Measurements from ENCODE around the gene ADCY10. TPM values are rescaled to one million over a fixed set of nuclear protein-coding genes. Genes with fewer than 3 reads are reported as not detected.

Gene ADCY10
- total RNA-seq, 6 experiments from 2014 or later, result 0.12 to 0.22 (median 0.17) TPM; not detected in 2

- Mint-ChIP-seq H3K4me1 (ENCODE audit: low read depth) (peaks cover 35% of the 10 kb centered on the region), H3K27ac (peak overlapping the region; percentile 67), H3K4me3 (peak overlapping the region; percentile 46; the same call in 1 of the 2 replicates), H3K9me3 (no peaks in the 10 kb centered on the region), H3K36me3 (ENCODE audit: low read depth) (peaks cover 78% of the 10 kb centered on the region), H3K27me3 (ENCODE audit: insufficient read depth) (no peaks in the 10 kb centered on the region; the same call in 1 of the 2 replicates)
- DNase-seq, result peak; percentile 26
- TF ChIP-seq CTCF (IDR thresholded peaks at IDR 0.05), result no peak
Measured at GRCh38 chr1:167774710-167775109, 139.2 kb downstream of the ADCY10 start.

- no peak overlapping the region for H3K4me3 Mint-ChIP-seq
- H3K36me3 Mint-ChIP-seq (ENCODE audit: low read depth), result peaks cover 80% of the 10 kb centered on the region
- DNase-seq, result no peak
- H3K9me3 Mint-ChIP-seq, result no peaks in the 10 kb centered on the region
- no peak overlapping the region for H3K27ac Mint-ChIP-seq
- H3K27me3 Mint-ChIP-seq (ENCODE audit: insufficient read depth), result no peaks in the 10 kb centered on the region; the same call in 1 of the 2 replicates
- TF ChIP-seq CTCF (IDR thresholded peaks at IDR 0.05), result no peak
- peaks cover 35% of the 10 kb centered on the region for H3K4me1 Mint-ChIP-seq (ENCODE audit: low read depth)
Measured at GRCh38 chr1:167773516-167773915, 140.4 kb downstream of the ADCY10 start.

- Mint-ChIP-seq H3K9me3 (no peaks in the 10 kb centered on the region), H3K4me3 (no peak overlapping the region), H3K36me3 (ENCODE audit: low read depth) (peaks cover 80% of the 10 kb centered on the region), H3K27ac (no peak overlapping the region; the same call in 1 of the 2 replicates), H3K27me3 (ENCODE audit: insufficient read depth) (no peaks in the 10 kb centered on the region; the same call in 1 of the 2 replicates), H3K4me1 (ENCODE audit: low read depth) (peaks cover 35% of the 10 kb centered on the region)
- TF ChIP-seq CTCF (IDR thresholded peaks at IDR 0.05), result no peak
- DNase-seq, result no peak
Measured at GRCh38 chr1:167772436-167772835, 141.5 kb downstream of the ADCY10 start.

- Mint-ChIP-seq H3K36me3 (ENCODE audit: low read depth) (peaks cover 60% of the 10 kb centered on the region), H3K27ac (no peak overlapping the region), H3K27me3 (ENCODE audit: insufficient read depth) (no peaks in the 10 kb centered on the region; the same call in 1 of the 2 replicates), H3K9me3 (no peaks in the 10 kb centered on the region), H3K4me3 (no peak overlapping the region), H3K4me1 (ENCODE audit: low read depth) (peaks cover 16% of the 10 kb centered on the region)
- no peak for DNase-seq
- TF ChIP-seq CTCF (IDR thresholded peaks at IDR 0.05), result no peak
Measured at GRCh38 chr1:167770127-167770526, 143.8 kb downstream of the ADCY10 start.

GRCh38 chr1:167767761-167768160, 146.2 kb downstream of the ADCY10 start:
- Mint-ChIP-seq H3K4me1 (ENCODE audit: low read depth) (peaks cover 15% of the 10 kb centered on the region), H3K4me3 (no peak overlapping the region), H3K9me3 (no peaks in the 10 kb centered on the region), H3K27ac (no peak overlapping the region), H3K27me3 (ENCODE audit: insufficient read depth) (no peaks in the 10 kb centered on the region; the same call in 1 of the 2 replicates), H3K36me3 (ENCODE audit: low read depth) (peaks cover 47% of the 10 kb centered on the region)
- no peak for TF ChIP-seq CTCF (IDR thresholded peaks at IDR 0.05)
- DNase-seq, result no peak

GRCh38 chr1:167766538-167766937, 147.4 kb downstream of the ADCY10 start:
- no peak for DNase-seq
- no peak overlapping the region for H3K4me3 Mint-ChIP-seq

More at GRCh38 chr1:167766538-167766937, 147.4 kb downstream of the ADCY10 start:
- peaks cover 27% of the 10 kb centered on the region for H3K4me1 Mint-ChIP-seq (ENCODE audit: low read depth)
- no peak overlapping the region for H3K27ac Mint-ChIP-seq
- H3K27me3 Mint-ChIP-seq (ENCODE audit: insufficient read depth), result no peaks in the 10 kb centered on the region; the same call in 1 of the 2 replicates
- no peak for TF ChIP-seq CTCF (IDR thresholded peaks at IDR 0.05)
- peaks cover 36% of the 10 kb centered on the region for H3K36me3 Mint-ChIP-seq (ENCODE audit: low read depth)
- no peaks in the 10 kb centered on the region for H3K9me3 Mint-ChIP-seq
